Stimulated activated CD8-positive, alpha-beta memory T cell treated with anti-CD3 and anti-CD28 coated beads, Interleukin-15, amount 100 ng/mL, for 1 hour (primary cell): Measurements from ENCODE around the gene BPIFB3.

Experiments
- DNase-seq: peaks from one replicate; pipeline ENCODE4 v3.0.0-alpha.2; 2020; ENCODE audit warnings: low read depth

The BPIFB3 gene

GRCh38 chr20:33015700-33016580 is 37.8 kb upstream of the BPIFB3 start:
- no peak for DNase-seq

GRCh38 chr20:33016581-33017109 is 37.1 kb upstream of the BPIFB3 start:
- DNase-seq: no peak

GRCh38 chr20:33017542-33017941 is 36.2 kb upstream of the BPIFB3 start:
- no peak for DNase-seq

GRCh38 chr20:33018169-33018931 is 35.4 kb upstream of the BPIFB3 start:
- DNase-seq: no peak

DNA sequence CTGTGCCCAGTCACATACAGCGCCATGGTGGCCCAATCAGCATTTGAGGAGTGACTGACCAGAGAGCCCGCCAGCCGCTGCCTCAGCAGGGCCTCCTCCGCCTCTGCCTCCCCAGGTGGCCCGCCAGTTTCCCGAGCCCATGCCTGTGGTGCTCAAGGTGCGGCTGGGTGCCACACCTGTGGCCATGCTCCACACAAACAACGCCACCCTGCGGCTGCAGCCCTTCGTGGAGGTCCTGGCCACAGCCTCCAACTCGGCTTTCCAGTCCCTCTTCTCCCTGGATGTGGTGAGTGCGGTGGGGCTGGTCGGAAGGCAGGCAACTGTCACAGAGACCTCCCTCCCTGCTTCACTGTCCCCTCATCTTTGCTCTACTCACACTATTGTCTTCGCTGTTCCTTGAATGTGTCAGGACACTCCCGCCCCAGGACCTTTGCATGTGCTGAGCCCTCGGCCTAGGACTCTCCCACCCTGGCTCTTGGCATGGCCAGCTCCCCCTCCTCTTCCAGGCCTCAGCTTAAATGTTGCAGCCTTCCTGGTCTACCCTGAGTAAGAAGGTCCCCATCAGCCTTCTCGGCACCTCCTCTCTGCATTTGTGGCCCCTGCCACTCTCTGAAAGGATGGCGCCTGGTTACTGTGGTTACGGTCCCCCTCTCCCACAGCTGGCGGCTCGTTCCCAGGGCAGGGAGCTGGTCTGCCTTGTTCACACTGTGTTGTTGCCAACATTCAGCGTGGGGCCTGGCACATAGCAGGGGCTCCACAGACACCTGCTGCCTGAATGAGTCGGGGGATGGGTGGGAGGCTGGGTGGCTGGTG is 34.0 kb upstream of the BPIFB3 start:
- DNase-seq: no peak

DNA sequence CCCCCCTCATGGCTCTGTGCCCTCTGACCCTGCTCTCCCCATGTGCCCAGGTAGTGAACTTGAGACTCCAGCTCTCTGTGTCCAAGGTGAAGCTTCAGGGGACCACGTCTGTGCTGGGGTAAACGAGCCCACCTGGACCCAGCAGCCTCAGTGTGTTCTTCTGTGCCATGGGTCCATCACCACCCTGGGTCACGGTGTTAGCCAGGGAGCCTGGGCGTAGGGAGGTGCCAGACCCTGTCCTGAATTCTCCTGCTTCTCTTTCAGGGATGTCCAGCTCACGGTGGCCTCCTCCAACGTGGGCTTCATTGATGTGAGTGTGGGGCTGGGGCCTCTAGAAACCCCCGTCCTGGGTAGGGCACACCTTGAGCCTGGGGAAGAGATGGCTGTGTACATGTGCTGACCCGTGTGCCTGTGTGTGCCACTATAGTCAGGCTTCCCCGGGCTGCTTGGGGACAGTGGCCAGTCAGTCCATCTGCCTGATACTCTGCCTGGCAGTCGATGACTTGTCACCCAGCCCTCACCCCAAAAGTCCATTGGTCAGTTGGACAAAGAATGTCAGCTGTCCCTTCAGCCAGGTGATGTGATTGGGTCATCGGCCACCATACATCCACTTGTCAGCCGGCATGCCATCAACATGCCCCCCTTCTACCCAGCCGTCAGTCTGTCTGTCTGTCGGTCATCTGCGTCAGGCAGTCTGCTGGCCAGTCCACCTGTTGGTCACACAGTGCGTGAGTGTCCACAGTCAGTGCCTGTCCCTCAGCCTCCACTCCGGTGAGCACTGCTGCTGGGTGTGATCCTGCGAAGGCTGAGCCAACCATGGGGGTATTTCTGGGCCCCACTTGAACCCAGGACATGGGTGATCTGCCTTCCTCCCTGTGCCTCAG is 33.2 kb upstream of the BPIFB3 start:
- DNase-seq: no peak

DNA sequence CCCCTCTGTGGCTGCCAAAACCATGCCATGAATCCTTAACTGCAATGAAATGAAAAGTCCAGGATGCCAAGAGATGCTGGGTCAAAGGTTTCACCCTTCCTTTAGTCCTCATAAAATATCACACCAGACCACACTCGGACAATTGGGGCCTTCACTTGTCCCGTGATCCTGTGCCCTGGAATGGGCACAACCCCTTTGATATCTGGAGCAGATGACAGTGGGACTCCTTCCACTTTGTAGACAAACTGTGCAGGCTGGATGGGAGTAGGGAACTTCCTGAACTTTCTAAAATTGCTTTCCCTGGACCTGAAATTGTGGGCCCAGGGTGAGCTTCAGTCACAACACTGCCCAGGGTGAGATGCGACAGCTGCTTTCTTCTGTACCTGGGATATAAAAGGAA is 31.8 kb upstream of the BPIFB3 start:
- no peak for DNase-seq

- DNase-seq: no peak
Observed at GRCh38 chr20:33022289-33022688, 31.4 kb upstream of the BPIFB3 start.

DNA sequence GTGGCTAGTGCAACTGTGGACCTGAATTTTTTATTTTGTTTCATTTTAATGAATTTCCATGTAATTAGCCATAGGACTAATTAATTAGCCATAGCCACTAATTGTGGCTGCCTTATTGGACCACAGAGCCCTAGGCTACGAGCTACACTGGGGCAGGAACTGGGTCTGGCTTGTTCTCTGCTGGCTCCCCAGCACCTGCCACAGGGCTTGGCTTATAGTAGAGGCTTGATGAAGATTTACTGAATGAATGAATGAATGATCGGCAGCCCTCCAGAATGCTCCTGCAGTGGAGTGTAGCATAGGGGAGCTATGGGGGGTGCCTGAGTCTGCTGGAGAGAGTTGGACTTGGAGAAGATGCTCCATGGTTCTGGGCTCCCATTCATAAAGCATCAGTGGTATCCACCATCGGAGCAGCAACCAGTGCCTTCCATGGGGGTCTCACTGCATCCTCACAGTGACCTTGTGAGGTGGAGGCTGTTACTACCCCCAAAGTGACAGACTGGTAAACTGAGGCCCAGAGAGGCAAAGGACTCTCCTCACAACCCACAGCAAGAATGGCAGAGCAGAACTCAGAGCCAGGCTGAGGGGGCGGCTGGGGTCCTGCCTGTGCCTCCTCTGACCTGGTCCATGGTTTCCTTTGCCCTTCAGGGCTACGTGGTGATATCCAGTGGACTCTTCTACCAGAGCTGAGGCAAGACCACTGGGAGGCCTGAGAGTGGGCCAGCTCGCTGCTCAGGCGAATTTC is 30.8 kb upstream of the BPIFB3 start:
- no peak for DNase-seq

DNA sequence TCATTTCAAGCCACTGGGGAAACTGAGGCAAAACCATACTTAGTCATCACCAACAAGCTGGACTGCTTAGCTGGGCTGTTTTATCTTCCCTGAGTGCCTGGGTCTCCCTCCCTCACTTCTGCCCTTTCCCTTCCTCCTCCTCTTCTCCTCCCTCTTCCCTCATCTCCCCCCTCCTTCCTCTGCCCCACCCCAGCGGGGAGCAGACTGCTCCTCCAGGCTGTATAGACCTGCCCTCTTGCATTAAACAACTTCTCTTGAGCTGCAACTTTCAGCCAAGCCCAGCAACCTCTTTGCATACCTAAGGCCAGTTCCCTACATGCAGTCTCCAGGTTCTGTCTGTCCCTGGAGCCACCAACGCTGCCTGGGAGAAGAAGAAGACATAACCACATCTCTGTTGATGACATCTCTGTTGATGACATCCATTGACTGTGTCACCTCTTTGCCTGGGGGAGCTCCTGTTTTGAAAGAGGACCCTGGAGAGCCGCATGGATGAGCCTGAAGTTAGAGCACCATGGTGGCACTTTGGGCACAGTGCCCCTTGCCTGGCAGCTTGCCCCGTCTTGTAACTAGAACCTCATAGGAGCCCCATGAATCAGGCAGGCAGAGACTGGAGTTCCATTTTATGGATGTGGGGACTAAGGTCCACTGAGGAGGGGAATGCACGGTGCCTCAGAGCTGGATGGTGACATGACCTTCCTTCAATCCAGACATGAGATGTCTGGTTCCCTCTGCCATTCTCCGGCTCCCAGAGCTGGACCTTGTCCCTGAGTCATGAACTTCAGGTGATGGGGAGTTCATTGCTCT is 30.1 kb upstream of the BPIFB3 start:
- no peak for DNase-seq

DNA sequence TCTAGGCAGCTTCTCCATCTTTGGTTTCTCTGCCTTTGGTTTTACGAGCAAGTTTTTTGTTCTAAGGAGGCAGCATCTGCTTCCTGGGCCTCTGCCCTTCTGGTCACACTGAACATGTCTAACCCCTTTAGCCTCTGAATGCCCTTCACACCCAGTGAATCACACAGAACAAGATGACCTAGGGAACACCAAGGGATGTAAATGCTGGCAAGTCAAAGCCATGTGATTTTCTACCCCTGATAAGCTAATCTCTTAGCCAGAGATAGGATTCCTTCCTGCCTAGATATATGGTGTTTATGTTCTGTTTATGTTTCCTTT is 29.5 kb upstream of the BPIFB3 start:
- DNase-seq: no peak

DNA sequence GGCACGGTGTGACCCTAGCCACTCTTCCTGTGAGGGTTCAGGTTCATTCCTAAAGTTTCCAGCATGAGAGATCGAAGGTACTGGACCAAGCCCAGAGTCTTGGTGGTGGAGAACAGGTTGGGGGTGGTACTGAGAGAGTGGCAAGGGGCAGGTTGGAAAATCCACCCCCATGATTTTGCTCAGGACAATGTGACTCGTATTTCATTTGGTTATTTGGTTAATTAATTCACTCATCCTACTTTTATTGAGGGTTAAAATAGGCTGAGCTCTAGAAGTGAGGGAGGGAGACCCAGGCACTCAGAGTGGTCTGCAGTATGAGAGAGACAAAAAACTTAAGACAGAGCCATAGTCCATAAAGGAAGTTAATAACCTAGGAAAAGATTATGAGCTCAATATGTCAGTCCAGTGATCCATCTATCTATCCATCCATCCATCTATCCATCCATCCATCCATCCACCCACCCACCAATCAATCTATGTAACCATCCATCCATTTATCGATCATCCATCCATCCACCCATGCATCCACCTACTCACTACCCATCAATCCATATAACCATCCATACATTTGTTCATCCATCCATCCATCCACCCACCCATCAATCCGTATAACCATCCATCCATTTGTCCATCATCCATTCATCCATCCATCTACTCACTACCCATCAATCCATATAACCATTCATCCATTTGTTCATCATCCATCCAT is 28.9 kb upstream of the BPIFB3 start:
- DNase-seq: no peak

- DNase-seq: no peak
Observed at GRCh38 chr20:33025318-33025876, 28.3 kb upstream of the BPIFB3 start.

- no peak for DNase-seq
Observed at GRCh38 chr20:33026072-33026778, 27.5 kb upstream of the BPIFB3 start.

DNA sequence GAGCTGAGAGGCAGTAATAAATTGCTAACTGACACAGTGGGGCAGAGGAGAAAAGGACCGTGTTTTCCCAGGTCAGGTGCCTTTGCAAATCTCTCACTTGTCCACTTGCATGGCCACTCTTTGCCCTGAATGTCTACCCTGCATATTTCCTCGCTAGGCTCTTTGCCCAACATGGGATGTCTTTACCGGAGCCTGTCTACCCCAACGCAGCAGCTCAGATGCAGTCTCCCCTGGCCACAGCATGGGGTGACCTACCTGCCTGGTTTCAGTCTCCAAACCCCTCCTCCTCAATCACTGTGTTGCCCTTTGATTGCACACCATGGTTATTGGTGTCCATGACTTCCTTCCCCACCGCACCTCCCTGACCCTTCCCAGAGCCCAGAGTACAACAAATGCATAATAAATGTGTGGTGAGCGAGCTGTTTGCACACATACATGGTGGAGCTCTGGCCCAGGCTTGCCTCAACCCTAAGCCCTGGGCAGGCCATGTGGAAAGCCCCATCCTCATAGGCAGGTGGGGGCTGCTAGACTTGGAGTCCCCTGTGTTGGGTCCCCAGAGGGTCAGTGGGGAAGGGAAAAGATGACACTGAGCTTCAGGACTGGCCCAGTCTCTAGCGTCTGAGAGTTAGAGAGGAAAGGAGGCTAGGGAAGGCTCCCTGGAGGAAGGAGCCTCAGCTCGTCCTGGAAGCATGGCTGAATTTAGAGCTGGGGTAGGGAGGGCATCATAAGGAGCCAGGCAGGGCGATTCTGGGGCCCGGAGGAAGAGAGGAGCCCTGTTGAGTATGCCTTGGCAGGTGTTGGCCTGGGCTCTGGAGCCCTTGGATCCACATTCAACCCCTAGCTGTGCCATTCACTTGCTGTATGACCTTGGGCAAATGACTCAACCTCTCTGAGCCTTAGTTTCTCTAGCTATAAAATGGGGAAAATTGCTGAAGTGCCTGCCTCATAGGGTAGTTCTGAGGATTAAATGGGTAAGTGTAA is 26.6 kb upstream of the BPIFB3 start:
- DNase-seq: no peak

DNA sequence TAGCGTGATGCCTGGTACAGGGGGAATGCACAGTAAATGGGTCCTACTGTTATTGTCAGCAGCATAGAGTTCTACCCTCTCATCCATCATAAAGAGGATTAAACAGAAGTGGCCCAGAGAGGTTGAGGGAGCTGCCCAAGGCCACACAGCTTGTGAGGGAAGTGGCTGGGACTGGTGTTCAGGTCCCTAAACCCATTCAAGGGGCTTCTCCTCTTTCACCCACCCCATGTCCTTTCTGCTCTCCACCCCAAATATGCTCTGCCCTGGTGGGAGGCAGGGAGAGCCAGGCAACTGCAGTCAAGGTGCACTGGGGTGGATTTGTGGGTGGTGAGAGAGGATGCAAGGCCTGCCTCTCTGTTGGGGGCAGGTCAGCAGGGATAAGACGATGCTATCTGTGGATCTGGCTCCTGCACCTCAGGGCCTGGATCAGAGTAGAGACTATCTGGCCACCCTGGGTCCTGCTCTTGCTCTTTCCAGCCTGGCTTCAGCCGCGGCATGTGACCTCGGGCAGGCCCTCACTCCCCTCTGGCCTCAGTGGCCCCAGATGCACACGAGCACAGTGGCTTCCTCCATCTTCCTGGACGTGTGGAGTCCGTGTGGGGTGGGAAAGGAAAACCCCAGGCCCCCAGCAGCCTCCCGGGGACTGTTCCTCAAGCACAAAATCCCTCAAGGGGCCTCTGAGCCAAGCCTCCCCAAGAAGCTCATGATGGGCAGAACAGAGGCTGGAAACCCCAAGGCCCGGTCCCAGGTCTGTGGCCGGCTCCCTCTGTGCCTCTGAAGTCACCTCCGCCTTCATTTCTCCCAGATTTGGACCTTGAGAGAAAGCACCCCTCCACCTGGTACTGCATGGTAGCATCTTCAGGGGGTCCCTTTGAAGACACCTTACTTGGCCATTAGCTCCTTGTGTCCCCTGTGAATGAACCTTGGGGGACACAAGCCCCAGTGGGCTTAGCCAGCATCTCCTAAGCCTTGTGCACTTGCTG is 25.6 kb upstream of the BPIFB3 start:
- no peak for DNase-seq
